ENCODE measurements around the gene TMEM208.

Gene TMEM208

DNA sequence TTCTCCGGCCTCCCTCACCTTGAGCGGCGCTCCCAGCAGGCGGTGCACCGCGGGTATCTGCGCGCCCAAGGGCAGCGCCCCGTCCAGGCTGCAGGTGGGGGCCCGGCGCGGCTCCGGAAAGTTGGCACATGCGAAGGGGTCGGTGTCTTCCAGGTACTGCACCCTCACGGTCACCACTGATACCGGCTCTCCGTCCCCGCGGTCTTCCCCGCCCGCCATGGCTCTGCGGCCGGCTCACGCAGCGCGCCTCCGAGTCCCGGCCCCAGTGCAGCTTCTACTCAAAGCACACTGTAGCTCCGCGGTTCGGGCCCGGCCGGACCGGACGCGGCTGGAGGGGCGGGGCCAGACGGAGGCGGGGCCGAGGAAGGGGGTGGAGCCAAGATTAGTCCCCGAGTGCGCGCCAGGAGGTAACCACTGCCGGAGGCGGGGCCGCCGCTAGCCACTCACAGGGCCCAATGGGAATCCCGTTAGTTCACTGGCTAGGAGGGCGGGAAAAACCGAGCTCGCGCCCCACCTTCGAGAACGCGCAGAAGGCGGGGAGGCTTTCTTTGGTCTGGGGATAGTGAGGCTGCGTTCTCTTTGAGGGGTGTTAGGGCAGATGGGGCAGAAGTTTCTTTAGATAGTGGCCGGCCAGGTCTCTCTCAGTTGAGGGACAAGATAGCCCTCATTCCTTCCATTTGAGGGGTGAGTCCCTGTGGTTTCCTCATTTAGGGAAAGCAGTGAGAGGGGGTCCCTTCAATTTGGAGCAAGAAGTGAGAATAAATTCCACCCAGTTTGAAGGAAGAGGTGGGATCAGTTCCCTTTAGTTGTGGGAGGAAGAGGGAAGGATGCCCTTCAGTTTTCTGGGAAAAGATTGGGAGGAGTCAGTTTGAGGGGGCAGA, 20.5 kb downstream of the TMEM208 start, which contains the start of gene FHOD1:
Gene FHOD1 (minus strand): TSS at position 290 of the 881 bp plus-strand sequence. CDS start 71 bp downstream, at position 219.
- peak within 1 kb of the TSS; percentile 69 for H3K4me3 ChIP-seq (ENCODE audit: low read length)
- DNase-seq (ENCODE audit: low read depth): peak; percentile 58
- TF ChIP-seq, protein P1, sequence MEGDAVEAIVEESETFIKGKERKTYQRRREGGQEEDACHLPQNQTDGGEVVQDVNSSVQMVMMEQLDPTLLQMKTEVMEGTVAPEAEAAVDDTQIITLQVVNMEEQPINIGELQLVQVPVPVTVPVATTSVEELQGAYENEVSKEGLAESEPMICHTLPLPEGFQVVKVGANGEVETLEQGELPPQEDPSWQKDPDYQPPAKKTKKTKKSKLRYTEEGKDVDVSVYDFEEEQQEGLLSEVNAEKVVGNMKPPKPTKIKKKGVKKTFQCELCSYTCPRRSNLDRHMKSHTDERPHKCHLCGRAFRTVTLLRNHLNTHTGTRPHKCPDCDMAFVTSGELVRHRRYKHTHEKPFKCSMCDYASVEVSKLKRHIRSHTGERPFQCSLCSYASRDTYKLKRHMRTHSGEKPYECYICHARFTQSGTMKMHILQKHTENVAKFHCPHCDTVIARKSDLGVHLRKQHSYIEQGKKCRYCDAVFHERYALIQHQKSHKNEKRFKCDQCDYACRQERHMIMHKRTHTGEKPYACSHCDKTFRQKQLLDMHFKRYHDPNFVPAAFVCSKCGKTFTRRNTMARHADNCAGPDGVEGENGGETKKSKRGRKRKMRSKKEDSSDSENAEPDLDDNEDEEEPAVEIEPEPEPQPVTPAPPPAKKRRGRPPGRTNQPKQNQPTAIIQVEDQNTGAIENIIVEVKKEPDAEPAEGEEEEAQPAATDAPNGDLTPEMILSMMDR (conservative IDR thresholded peaks at IDR 0.05; ENCODE audit: low read depth, low read length): no peak

DNA sequence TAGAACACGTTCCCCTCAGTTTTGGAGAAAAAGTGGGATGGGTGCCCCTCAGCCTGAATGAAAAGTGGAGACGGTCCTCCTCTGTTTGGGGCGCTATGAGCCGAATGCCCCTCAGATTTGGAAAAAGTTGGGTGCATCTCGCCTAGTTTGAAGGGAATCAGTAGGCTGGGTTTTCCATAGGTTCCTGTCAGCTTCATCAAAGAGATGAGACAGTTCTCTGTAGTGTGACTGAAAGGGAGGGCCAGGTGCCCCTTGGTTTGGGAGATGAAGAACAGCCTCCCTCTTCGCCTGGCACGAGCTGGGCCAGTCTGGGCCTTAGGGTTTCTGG, 21.1 kb downstream of the TMEM208 start:
- no peak for DNase-seq (ENCODE audit: low read depth)
- H3K4me3 ChIP-seq (ENCODE audit: low read length): peak overlapping the region; percentile 48
- TF ChIP-seq, protein P1 (conservative IDR thresholded peaks at IDR 0.05; ENCODE audit: low read depth, low read length): no peak

DNA sequence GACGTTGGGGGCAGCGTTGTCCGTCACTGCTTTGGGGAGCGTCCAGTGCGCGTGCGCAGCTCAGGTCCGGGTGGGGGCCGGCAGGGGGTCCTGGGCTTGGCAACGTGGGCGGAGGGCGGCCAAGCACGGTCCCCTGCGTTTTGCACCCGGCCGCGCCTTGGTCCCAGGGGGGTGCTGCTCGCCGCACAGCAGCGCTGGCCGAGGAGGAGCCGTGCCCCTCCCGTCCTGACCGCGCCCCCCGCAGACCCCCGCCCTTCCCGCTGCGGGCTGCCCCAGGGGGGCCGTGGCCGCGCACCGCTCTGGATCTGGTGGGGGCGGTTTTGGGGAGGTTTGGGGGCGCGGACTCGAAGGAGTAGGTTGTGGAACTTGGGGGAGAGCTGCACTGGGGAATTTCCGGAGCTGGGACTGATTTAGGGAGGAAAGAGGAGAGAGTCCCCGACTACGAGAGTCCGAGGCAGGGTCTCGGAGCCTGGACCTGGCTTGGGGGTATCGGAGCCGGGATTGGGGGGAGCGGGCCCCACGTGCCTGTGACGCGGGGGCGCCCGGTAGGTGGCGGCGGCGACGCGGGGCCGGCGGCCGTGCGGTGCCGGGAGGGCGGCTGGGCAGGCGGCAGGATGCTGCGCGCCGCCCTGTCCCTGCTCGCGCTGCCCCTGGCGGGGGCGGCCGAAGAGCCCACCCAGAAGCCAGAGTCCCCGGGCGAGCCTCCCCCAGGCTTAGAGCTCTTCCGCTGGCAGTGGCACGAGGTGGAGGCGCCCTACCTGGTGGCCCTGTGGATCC, 21.7 kb downstream of the TMEM208 start, which contains the start of gene SLC9A5:
Gene SLC9A5 (plus strand): TSS at position 579 of the 777 bp plus-strand sequence. CDS start 36 bp downstream, at position 615.
- H3K4me3 ChIP-seq (ENCODE audit: low read length): peak within 1 kb of the TSS; percentile 69
- no peak for DNase-seq (ENCODE audit: low read depth)
- TF ChIP-seq, protein P1 (conservative IDR thresholded peaks at IDR 0.05; ENCODE audit: low read depth, low read length): no peak

DNA sequence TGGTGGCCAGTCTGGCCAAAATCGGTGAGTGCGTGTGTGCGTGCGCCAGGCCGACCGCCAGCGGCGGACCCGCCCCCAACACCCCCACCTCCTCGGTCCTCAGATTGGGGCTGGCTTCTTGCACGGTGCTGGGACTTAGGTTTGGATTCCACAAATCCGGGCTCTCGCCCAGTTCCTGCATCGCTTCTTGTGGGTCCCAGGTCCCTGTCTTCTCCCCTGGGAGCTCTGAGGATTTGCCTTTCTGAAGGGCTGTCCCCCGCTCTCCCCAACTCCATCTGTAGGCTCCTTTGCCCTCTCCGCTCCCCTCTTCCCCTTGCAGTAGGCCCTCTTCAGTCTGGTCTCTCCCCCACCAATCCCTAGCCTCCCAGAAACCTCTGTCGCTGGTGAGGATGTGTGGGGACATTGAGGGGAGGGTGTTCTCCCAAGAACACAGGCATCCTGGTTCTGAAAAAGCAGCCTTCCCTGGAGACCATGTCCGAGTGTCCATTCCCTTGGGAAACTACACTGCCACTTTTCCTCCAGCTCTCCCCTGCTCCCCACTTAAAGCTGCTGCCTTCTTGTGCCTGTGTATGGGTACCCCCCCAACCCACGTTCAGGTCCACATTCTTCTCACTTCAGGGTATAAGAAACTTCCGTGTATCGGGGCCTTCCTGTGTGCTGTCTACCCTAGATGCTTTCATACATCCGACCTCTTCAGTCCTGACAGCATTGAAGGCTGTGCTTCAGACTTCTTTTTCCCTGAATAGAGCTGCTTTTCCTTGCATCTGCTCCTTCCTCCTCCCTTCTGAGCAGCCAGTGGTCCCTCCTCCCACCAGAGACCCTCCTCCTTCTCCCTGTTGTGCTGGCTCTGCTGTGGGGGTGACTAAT, 22.5 kb downstream of the TMEM208 start:
- peak overlapping the region; percentile 36 for H3K4me3 ChIP-seq (ENCODE audit: low read length)
- TF ChIP-seq, protein P1 (conservative IDR thresholded peaks at IDR 0.05; ENCODE audit: low read depth, low read length): no peak
- no peak for DNase-seq (ENCODE audit: low read depth)

DNA sequence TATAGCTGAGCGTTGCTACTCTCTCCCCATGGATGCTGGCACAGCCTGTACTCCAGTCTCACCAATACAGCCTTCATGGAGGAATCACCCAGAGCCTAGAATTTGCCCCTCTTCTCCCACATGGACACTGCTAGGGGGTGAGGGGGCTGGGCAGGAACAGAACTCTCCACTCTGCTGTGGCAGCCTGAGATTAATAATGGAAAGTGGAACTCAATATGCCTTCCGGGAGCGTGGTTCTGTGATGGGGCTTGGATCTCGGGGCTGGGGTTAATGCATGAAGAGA, 23.1 kb downstream of the TMEM208 start:
- TF ChIP-seq, protein P1 (conservative IDR thresholded peaks at IDR 0.05; ENCODE audit: low read depth, low read length): no peak
- no peak overlapping the region for H3K4me3 ChIP-seq (ENCODE audit: low read length)
- no peak for DNase-seq (ENCODE audit: low read depth)

DNA sequence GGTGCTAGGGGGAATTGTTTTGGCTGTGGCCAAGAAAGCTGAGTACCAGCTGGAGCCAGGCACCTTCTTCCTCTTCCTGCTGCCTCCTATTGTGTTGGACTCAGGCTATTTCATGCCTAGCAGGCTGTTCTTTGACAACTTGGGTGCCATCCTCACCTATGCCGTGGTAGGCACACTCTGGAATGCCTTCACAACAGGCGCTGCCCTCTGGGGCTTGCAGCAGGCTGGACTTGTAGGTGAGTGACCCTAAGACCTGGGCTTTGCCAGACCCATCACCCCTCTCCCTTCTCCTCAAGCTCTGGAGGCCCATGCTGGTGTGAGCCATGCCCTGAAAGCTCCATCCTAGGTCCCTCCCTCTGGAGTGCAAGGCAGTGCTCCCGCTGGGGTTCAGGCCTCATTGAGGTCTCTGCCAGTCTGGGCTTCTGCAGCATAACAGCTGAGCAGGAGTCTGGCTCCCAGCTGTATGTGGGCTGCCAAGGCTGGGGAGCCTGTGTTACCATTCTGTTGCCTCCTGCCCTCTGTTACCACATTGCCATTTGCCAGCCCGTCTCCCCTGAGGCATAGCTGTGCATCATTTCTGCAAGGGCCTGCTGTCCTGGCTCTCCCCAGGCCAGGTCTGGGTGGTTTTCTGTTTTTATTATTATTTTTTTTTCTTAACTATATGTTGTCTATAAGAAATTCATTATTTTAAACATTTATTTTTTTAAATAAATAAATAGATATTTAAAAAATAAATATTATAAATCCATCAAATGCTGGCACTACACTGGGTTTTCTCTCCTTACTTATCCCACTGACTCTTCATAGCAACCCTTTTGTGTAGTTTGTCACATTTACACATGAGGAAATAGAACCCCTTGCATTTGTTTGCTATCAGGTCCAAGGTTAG, 25.9 kb downstream of the TMEM208 start:
- TF ChIP-seq, protein P1 (conservative IDR thresholded peaks at IDR 0.05; ENCODE audit: low read depth, low read length): no peak
- no peak overlapping the region for H3K4me3 ChIP-seq (ENCODE audit: low read length)
- no peak for DNase-seq (ENCODE audit: low read depth)
